ENCODE measurements around the gene CORIN. TPM values are rescaled to one million over a fixed set of nuclear protein-coding genes. Genes with fewer than 3 reads are reported as not detected.
A peak's percentile ranks its signal among the peaks of the same experiment; 100 is the strongest.

Gene CORIN
- total and polyA plus RNA-seq, 7 donors, result under 0.01 to 2.5 (median 0.34) TPM

DNA sequence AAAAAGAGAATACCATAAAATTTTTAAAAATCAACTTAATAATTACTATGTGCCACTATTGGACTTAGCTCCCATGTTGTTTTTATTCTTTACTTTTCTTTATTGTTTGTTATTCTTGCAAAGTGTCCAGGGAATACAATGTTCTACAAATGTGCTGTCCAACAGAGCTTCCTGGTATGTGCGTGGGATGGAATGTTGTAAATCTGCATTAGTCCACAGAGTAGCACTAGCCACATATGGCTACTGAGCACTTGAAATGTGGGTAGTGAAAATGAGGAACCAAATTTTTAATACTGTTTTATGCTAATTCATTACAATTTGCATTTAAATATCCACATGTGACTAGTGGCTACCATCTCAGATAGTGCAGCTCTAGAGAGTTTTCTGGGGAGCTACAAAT lies 14.3 kb upstream of the CORIN start:
- H3K4me1 ChIP-seq, result peaks cover 0 to 12% (median 3%) of the 10 kb centered on the region in 4 donors
- no peak for DNase-seq
- H3K4me3 ChIP-seq, result no peak overlapping the region
- no peaks in the 10 kb centered on the region for H3K9me3 ChIP-seq
- peak overlapping the region in 1 of 4 donors; percentile 7 for H3K27ac ChIP-seq
- WGBS, 2 donors, result 13 to 60% methylated on average over 1 of the region's 1 CpG
- H3K36me3 ChIP-seq, result peaks cover 0 to 17% (median 1%) of the 10 kb centered on the region in 4 donors
- intact Hi-C loops (cut with DNase I), result no loop called here
- no peaks in the 10 kb centered on the region for H3K27me3 ChIP-seq
- TF ChIP-seq POLR2A (IDR thresholded peaks at IDR 0.05), result no peak
- no peak for TF ChIP-seq EP300 (IDR thresholded peaks at IDR 0.05)
- no peak for TF ChIP-seq POLR2AphosphoS5 (IDR thresholded peaks at IDR 0.05)
- TF ChIP-seq, protein P1, sequence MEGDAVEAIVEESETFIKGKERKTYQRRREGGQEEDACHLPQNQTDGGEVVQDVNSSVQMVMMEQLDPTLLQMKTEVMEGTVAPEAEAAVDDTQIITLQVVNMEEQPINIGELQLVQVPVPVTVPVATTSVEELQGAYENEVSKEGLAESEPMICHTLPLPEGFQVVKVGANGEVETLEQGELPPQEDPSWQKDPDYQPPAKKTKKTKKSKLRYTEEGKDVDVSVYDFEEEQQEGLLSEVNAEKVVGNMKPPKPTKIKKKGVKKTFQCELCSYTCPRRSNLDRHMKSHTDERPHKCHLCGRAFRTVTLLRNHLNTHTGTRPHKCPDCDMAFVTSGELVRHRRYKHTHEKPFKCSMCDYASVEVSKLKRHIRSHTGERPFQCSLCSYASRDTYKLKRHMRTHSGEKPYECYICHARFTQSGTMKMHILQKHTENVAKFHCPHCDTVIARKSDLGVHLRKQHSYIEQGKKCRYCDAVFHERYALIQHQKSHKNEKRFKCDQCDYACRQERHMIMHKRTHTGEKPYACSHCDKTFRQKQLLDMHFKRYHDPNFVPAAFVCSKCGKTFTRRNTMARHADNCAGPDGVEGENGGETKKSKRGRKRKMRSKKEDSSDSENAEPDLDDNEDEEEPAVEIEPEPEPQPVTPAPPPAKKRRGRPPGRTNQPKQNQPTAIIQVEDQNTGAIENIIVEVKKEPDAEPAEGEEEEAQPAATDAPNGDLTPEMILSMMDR (IDR thresholded peaks at IDR 0.05), result no peak

DNA sequence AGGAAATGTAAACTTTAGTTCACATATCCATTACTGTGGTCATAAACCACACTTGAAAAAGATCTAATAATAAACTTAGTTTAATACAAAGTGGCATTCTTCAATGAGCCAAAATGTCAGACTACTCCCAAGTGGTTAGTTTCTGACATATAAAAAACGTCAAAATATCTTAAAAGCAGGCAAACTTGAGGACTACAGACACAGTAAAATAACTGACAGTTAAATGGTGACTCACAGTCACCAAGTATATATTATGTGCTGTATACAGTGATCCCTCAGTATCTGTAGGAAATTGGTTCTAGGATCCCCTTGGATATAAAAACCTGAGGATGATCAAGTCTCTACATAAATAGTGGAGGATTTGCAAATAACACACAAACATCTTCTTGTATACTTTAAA lies 11.6 kb upstream of the CORIN start:
- Histone ChIP-seq H3K36me3 (peaks cover 0 to 20% (median 1%) of the 10 kb centered on the region in 4 donors), H3K9me3 (no peaks in the 10 kb centered on the region), H3K4me1 (peaks cover 0 to 12% (median 0%) of the 10 kb centered on the region in 4 donors), H3K27me3 (no peaks in the 10 kb centered on the region), H3K27ac (no peak overlapping the region), H3K4me3 (no peak overlapping the region)
- no peak for DNase-seq
- intact Hi-C loops (cut with DNase I), result no loop called here
- WGBS, 2 donors, result 67% methylated on average over 1 of the region's 1 CpG
- TF ChIP-seq, protein P1 (IDR thresholded peaks at IDR 0.05), result no peak

DNA sequence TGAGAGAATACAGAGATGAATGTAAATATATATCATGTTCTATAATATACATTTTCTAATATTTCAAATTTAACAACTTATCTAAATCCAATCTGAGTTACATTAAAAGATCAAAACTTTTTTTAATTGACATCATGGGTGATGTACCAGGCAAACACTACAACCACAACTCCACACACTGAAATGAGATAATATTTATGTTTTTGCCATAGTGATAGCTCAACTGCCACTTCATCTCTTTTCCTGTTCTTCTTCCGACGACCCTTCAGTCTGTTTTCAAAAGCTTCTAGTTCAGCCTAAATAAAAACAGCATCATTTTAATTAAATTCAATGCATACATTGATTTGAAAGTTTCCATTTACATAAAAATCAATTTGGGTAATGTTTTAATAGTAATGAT lies 10.2 kb upstream of the CORIN start:
- 91 to 92% methylated on average over 2 of the region's 2 CpGs for WGBS, 2 donors
- Histone ChIP-seq H3K36me3 (peaks cover 0 to 25% (median 1%) of the 10 kb centered on the region in 4 donors), H3K9me3 (no peaks in the 10 kb centered on the region), H3K4me3 (no peak overlapping the region), H3K27me3 (no peaks in the 10 kb centered on the region), H3K4me1 (peaks cover 0 to 11% (median 0%) of the 10 kb centered on the region in 4 donors), H3K27ac (no peak overlapping the region)
- TF ChIP-seq POLR2A (IDR thresholded peaks at IDR 0.05) (no peak), EP300 (IDR thresholded peaks at IDR 0.05) (no peak), POLR2AphosphoS5 (IDR thresholded peaks at IDR 0.05) (no peak)
- TF ChIP-seq, protein P1 (IDR thresholded peaks at IDR 0.05), result no peak
- no peak for DNase-seq
- intact Hi-C loops (cut with DNase I), result no loop called here

DNA sequence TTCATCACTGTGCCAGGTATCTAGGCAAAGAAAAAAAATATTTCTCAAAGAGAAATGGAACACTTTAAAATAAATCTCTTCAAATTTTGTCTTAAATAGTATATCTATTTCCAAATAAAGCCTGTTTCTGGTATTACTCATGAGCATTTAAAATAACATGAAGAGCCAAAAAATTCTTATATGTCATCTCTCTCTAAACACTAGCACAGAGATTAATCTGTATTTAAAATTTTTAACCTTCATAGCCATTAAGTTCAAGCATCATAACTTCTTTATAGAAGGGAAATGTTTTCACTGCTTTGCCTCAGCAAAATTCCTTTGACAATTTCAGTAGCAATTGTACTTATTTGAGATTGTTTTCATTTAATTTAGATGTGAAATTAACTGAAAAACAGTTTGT lies 5.1 kb upstream of the CORIN start:
- TF ChIP-seq, protein P1 (IDR thresholded peaks at IDR 0.05), result no peak
- TF ChIP-seq POLR2AphosphoS5 (IDR thresholded peaks at IDR 0.05) (no peak), EP300 (IDR thresholded peaks at IDR 0.05) (no peak), POLR2A (IDR thresholded peaks at IDR 0.05) (no peak)
- intact Hi-C loops (cut with DNase I), result no loop called here
- DNase-seq, result no peak

DNA sequence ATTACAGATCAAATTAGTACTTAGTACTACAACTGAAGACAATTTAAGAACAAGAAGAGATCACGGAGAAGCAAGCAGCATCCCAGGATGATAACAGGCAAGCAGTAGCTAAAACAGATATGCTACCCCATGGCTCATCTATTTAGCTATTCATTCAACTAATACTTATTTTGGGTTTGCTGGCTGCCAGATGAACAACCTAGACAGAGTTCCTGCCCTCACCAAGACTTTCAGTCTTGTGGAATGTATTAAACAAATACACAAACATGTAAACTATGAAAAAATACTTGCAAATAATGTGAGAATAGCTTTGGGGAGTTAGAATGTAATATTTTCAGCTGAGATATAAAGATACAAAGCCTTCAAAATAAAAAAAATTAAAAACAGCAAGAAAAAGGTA lies 2.4 kb upstream of the CORIN start:
- no peak overlapping the region for H3K27ac ChIP-seq
- no peak overlapping the region for H3K4me3 ChIP-seq
- intact Hi-C loops (cut with DNase I), result no loop called here
- 96 to 98% methylated on average over 1 of the region's 1 CpG for WGBS, 2 donors
- H3K9me3 ChIP-seq, result no peaks in the 10 kb centered on the region
- no peak for TF ChIP-seq EP300 (IDR thresholded peaks at IDR 0.05)
- no peaks in the 10 kb centered on the region for H3K27me3 ChIP-seq
- no peak for DNase-seq
- peaks cover 0 to 17% (median 0%) of the 10 kb centered on the region in 4 donors for H3K36me3 ChIP-seq
- H3K4me1 ChIP-seq, result peaks cover 0 to 29% (median 26%) of the 10 kb centered on the region in 4 donors

More for the DNA sequence above, 5.1 kb upstream of the CORIN start:
- Histone ChIP-seq H3K27ac (no peak overlapping the region), H3K36me3 (peaks cover 0 to 17% (median 0%) of the 10 kb centered on the region in 4 donors), H3K27me3 (no peaks in the 10 kb centered on the region), H3K9me3 (no peaks in the 10 kb centered on the region), H3K4me1 (peaks cover 0 to 3% (median under 1%) of the 10 kb centered on the region in 4 donors), H3K4me3 (no peak overlapping the region)
